Fibroblast of lung (primary cell): ENCODE data around the gene PDZD7. TPM values are rescaled to one million over a fixed set of nuclear protein-coding genes. Genes with fewer than 3 reads are reported as not detected.

Experiments
- DNase-seq, 2 donors: peaks; one replicate each; pipeline versions ENCODE4 v3.0.0 to v3.0.0-alpha.2; 2010; ENCODE audit warnings: low read depth in 2 of 2
- H2AFZ ChIP-seq: 2 replicates; pipeline ENCODE4 v1.5.1; 2012; ENCODE audit warnings: low read length, control low read depth, inconsistent platforms
- H3K27ac ChIP-seq: 2 replicates; pipeline ENCODE4 v1.5.1; 2011; ENCODE audit warnings: low read length, control low read depth; ENCODE audit not compliant: insufficient read depth
- H3K27me3 ChIP-seq: 2 replicates; pipeline ENCODE4 v1.5.1; 2011; ENCODE audit warnings: mild to moderate bottlenecking, low read length; ENCODE audit not compliant: control insufficient read depth, insufficient read depth
- H3K36me3 ChIP-seq: 2 replicates; pipeline ENCODE4 v1.5.1; 2011; ENCODE audit warnings: low read length; ENCODE audit not compliant: control insufficient read depth, insufficient read depth
- H3K4me1 ChIP-seq: 2 replicates; pipeline ENCODE4 v1.5.1; 2011; ENCODE audit warnings: low read length; ENCODE audit not compliant: control insufficient read depth, insufficient read depth; ENCODE audit errors: extremely low read depth
- H3K4me2 ChIP-seq: 2 replicates; pipeline ENCODE4 v1.5.1; 2011; ENCODE audit warnings: low read length, control low read depth; ENCODE audit not compliant: insufficient read depth; ENCODE audit errors: extremely low read depth
- H3K4me3 ChIP-seq, 4 experiments: fragments of 200-600 bp in 1 of 4; sonication (generic) in 1 of 4; replicated peaks in 1 of 4; 2 replicates each; pipeline ENCODE4 v1.5.1; 2011 to 2016; ENCODE audit warnings: low read length in 4 of 4, low read depth in 3 of 4, mild to moderate bottlenecking in 3 of 4, control low read depth in 2 of 4, inconsistent platforms in 1 of 4, mixed read lengths in 1 of 4; ENCODE audit not compliant: insufficient read depth in 1 of 4; ENCODE audit errors: control extremely low read depth in 1 of 4
- H3K79me2 ChIP-seq: 2 replicates; pipeline ENCODE4 v1.5.1; 2012; ENCODE audit warnings: mild to moderate bottlenecking, low read length, inconsistent platforms; ENCODE audit not compliant: control insufficient read depth, insufficient read depth
- H3K9ac ChIP-seq: 2 replicates; pipeline ENCODE4 v1.5.1; 2011; ENCODE audit warnings: mild to moderate bottlenecking, low read length, control low read depth; ENCODE audit not compliant: insufficient read depth
- H3K9me3 ChIP-seq: 2 replicates; pipeline ENCODE4 v1.5.1; 2012; ENCODE audit warnings: low read depth, low read length; ENCODE audit not compliant: control insufficient read depth, insufficient read depth
- H4K20me1 ChIP-seq: 2 replicates; pipeline ENCODE4 v1.5.1; 2011; ENCODE audit warnings: low read length; ENCODE audit not compliant: control insufficient read depth, insufficient read depth; ENCODE audit errors: extremely low read depth
- EZH2 ChIP-seq: IDR thresholded peaks from 2 replicates; pipeline ENCODE4 v1.5.1; 2012; ENCODE audit warnings: low read length, control low read depth, mild to moderate bottlenecking; ENCODE audit errors: missing control alignments
- polyA plus RNA-seq, 2 donors: library from polyadenylated mRNA; depleted of rRNA in 1 of 2; stranded (reverse) in 1 of 2; unstranded in 1 of 2; fragments of >200 nt; gene quantifications; 2 replicates each; pipeline ENCODE4 v1.2.1, GENCODE V29; 2011 to 2012; ENCODE audit warnings: missing spikeins in 1 of 2
- total RNA-seq: library from RNA; depleted of rRNA; stranded (reverse); fragments of >200 nt; gene quantifications from 2 replicates; pipeline ENCODE4 v1.2.1, GENCODE V29; 2014
- TF ChIP-seq, protein P1 (sequence below), 2 donors: IDR thresholded peaks in 1 of 2; conservative IDR thresholded peaks in 1 of 2; 1 replicate in 1 of 2; 2 replicates in 1 of 2; pipeline ENCODE4 v1.5.1; 2011 to 2012; ENCODE audit warnings: low read length in 2 of 2, control low read depth in 1 of 2, inconsistent platforms in 1 of 2, low read depth in 1 of 2, mild to moderate bottlenecking in 1 of 2

The PDZD7 gene
- total and polyA plus RNA-seq, 2 donors (not counting 1 experiment from before 2014, with no cell fraction given) = 0.42 to 1.3 TPM

DNA sequence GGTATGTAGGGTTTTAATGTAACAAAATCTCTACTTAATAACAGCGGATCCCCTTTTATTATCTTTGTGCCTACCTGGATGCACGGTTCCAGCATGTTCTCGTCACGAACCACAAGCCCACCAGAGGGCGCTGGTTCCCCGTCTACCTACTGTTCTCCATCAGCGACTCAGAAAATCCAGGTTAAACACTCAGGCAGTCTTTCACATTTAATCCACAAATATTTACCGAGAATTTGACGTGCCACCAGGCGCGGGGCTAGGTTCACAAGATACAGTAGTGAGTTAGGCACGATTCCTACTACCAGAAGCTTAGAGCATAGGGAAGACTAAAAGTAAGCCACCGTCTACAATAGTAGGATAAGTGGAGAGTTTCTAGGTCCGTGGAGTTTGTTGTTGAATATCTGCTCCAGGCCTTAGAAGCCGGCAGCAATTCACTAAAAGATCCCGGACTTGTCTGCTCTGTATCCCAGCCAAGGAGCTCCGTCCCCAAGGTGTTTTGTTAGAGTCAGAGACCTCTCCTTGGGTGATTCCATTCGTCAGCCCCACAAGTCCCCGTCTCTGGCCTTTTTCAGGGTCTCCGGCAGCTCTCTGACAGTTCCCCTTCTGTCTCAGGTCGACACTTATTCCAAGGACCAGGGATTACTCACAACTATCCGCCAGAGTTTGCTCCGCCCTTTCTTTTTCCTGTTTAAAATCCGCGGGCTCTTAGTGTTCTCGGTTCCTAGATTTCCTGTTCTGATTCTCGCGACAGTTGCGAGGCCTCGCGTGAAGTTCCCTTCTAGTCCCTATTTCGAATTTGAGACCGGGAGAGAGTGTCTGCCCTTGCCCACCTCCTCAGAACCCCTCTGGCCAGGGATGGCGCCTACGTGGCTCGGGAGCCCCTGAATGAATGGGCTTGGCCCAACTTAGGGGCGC is 29.4 kb upstream of the PDZD7 start:
- Histone ChIP-seq H2AFZ (peak overlapping the region; percentile 98), H3K27me3 (no peaks in the 10 kb centered on the region), H3K79me2 (peaks cover 13% of the 10 kb centered on the region), H3K36me3 (peaks cover 2% of the 10 kb centered on the region), H4K20me1 (no peaks in the 10 kb centered on the region), H3K27ac (peak overlapping the region; percentile 97), H3K4me2 (peak overlapping the region; percentile 90), H3K4me3 (peak overlapping the region; percentile 70 to 98 (median 88)), H3K4me1 (peaks cover 6% of the 10 kb centered on the region), H3K9me3 (no peaks in the 10 kb centered on the region), H3K9ac (peak overlapping the region; percentile 98)
- DNase-seq = peak; percentile 86 to 96
- TF ChIP-seq, protein P1, sequence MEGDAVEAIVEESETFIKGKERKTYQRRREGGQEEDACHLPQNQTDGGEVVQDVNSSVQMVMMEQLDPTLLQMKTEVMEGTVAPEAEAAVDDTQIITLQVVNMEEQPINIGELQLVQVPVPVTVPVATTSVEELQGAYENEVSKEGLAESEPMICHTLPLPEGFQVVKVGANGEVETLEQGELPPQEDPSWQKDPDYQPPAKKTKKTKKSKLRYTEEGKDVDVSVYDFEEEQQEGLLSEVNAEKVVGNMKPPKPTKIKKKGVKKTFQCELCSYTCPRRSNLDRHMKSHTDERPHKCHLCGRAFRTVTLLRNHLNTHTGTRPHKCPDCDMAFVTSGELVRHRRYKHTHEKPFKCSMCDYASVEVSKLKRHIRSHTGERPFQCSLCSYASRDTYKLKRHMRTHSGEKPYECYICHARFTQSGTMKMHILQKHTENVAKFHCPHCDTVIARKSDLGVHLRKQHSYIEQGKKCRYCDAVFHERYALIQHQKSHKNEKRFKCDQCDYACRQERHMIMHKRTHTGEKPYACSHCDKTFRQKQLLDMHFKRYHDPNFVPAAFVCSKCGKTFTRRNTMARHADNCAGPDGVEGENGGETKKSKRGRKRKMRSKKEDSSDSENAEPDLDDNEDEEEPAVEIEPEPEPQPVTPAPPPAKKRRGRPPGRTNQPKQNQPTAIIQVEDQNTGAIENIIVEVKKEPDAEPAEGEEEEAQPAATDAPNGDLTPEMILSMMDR (conservative IDR thresholded peaks at IDR 0.05 in 1 of 2, IDR thresholded peaks at IDR 0.05 in 1 of 2; ENCODE audit: low read depth in 1 of 2, low read length in 2 of 2) = peak; percentile 84 to 86
- TF ChIP-seq EZH2 = no peak

DNA sequence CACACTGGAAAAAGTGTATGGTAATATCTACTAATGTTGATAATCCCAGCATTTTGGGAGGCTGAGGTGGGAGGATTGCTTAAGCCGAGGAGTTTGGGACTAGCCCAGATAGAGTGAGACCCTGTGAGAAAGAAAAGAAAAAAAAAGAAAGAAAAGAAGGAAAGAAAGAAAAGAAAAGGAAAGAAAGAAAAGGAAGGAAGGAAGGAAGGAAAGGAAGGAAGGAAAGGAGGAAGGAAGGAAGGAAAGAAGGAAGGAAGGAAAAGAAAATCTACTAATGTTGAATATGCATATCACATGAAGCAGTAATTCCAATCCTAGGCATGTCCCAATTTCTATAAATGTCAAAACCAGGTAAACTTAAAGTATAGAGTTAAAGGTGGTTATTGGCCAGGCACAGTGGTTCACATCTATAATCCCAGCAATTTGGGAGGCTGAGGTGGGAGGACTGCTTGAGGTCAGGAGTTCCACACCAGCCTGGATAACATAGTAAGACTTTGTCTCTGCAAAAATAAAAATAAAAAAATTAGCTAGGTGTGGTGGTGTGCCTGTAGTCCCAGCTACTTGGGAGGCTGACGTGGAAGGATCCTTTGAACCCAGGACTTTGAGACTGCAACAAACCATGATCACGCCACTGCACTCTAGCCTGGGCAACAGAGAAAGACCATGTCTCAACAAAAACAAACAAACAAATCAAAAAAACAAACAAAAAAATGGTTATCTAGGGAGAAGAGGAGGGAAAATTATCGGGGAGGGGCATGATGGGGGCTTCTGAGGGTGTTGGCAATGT is 25.6 kb upstream of the PDZD7 start:
- Histone ChIP-seq H3K79me2 (peaks cover 7% of the 10 kb centered on the region), H3K27ac (no peak overlapping the region), H3K4me2 (no peak overlapping the region), H3K4me3 (no peak overlapping the region), H4K20me1 (no peaks in the 10 kb centered on the region), H3K27me3 (no peaks in the 10 kb centered on the region), H3K9me3 (no peaks in the 10 kb centered on the region), H2AFZ (no peak overlapping the region), H3K9ac (no peak overlapping the region), H3K36me3 (peaks cover 2% of the 10 kb centered on the region), H3K4me1 (peaks cover 23% of the 10 kb centered on the region)
- no peak for DNase-seq
- TF ChIP-seq, protein P1 (conservative IDR thresholded peaks at IDR 0.05 in 1 of 2, IDR thresholded peaks at IDR 0.05 in 1 of 2; ENCODE audit: low read depth in 1 of 2, low read length in 2 of 2) = no peak
- no peak for TF ChIP-seq EZH2

DNA sequence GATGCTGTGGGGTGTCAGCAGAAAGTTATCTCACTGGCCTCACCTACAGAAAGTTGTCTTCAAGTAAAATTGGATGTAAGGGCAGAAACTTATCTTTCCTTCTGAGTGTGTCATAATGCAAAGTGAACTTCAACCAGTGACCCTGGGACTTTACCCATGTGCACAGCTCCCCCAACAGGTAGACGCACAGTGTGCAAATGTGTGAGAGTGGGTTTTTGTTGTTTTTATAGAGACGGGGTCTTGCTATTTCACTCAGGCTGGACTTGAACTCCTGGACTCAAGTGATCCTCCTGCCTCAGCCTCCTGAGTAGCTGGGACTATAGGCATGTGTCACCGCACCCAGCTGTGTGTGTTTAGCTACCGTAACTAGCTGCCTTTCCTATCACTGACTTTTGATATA is 24.5 kb upstream of the PDZD7 start:
- H3K9ac ChIP-seq = no peak overlapping the region
- peaks cover 7% of the 10 kb centered on the region for H3K79me2 ChIP-seq

More for the DNA sequence above, 24.5 kb upstream of the PDZD7 start:
- Histone ChIP-seq H3K4me3 (no peak overlapping the region), H3K4me1 (peaks cover 22% of the 10 kb centered on the region), H3K27ac (no peak overlapping the region), H2AFZ (no peak overlapping the region), H3K27me3 (no peaks in the 10 kb centered on the region), H3K9me3 (no peaks in the 10 kb centered on the region), H3K36me3 (peaks cover 2% of the 10 kb centered on the region), H3K4me2 (no peak overlapping the region), H4K20me1 (no peaks in the 10 kb centered on the region)
- no peak for DNase-seq
- no peak for TF ChIP-seq EZH2
- TF ChIP-seq, protein P1 (conservative IDR thresholded peaks at IDR 0.05 in 1 of 2, IDR thresholded peaks at IDR 0.05 in 1 of 2; ENCODE audit: low read depth in 1 of 2, low read length in 2 of 2) = peak in 1 of 2 donors; percentile 17
